Transverse colon (tissue), 3 donors: ENCODE measurements around the gene C10orf88.

Experiments
- CTCF ChIP-seq, 5 experiments: fragments of 200-600 bp in 3 of 5; fragments of 450-650 bp in 2 of 5; sonication (generic) in 3 of 5; IDR thresholded peaks; 1 replicate in 2 of 5; 2 replicates in 3 of 5; pipeline ENCODE4 v1.5.1; 2016 to 2017; ENCODE audit warnings: antibody characterized with exemption in 5 of 5, inconsistent platforms in 3 of 5, mild to moderate bottlenecking in 2 of 5, moderate library complexity in 1 of 5
- POLR2A ChIP-seq: fragments of 450-650 bp; IDR thresholded peaks from one replicate; pipeline ENCODE4 v1.6.1; 2016; ENCODE audit warnings: antibody characterized with exemption, mild to moderate bottlenecking, moderate library complexity

GRCh38 chr10:123000155-123000554 is 46.1 kb upstream of the C10orf88 start:
- TF ChIP-seq CTCF (IDR thresholded peaks at IDR 0.05) (no peak), POLR2A (no peak)
